GM12878 (cell line): ENCODE data around the gene TTC19.
"Not testable (repeated sequence)": the region's sequence is repeated elsewhere in the genome, so short reads cannot be mapped to it uniquely, and the experiment has no call there.

Experiments
- EGR1 ChIP-seq, 2 experiments: IDR thresholded peaks; 1 replicate in 1 of 2; 2 replicates in 1 of 2; pipeline ENCODE4 v1.6.1; 2011 to 2012; ENCODE audit warnings: low read depth in 2 of 2, low read length in 2 of 2, borderline replicate concordance in 1 of 2, mild to moderate bottlenecking in 1 of 2, moderate library complexity in 1 of 2
- EP300 ChIP-seq, 2 experiments: fragments of 150-350 bp in 1 of 2; IDR thresholded peaks; 2 replicates each; pipeline ENCODE4 v1.6.1; 2011 to 2012; ENCODE audit warnings: low read depth in 2 of 2, low read length in 2 of 2, borderline replicate concordance in 1 of 2, improper control_type of control experiment in 1 of 2, inconsistent platforms in 1 of 2; ENCODE audit not compliant: control insufficient read depth in 1 of 2
- FOXM1 ChIP-seq: IDR thresholded peaks from 2 replicates; pipeline ENCODE4 v1.6.1; 2012; ENCODE audit warnings: low read depth, mild to moderate bottlenecking, inconsistent platforms, low read length, moderate library complexity
- RAD21 ChIP-seq: IDR thresholded peaks from 2 replicates; pipeline ENCODE4 v1.6.1; 2011; ENCODE audit warnings: mild to moderate bottlenecking, low read depth, low read length, moderate library complexity; ENCODE audit not compliant: insufficient read depth
- TARDBP ChIP-seq: IDR thresholded peaks from 2 replicates; pipeline ENCODE4 v1.6.1; 2016; ENCODE audit warnings: borderline replicate concordance
- TF ChIP-seq, protein P1 (sequence below): IDR thresholded peaks from 2 replicates; pipeline ENCODE4 v1.6.1; 2012; ENCODE audit warnings: low read depth, low read length, improper control_type of control experiment
- TF ChIP-seq, protein P2 (sequence below), 3 experiments: IDR thresholded peaks in 2 of 3; conservative IDR thresholded peaks in 1 of 3; 2 replicates each; pipeline ENCODE4 v1.5.1; 2011; ENCODE audit warnings: low read depth in 3 of 3, low read length in 3 of 3, mild to moderate bottlenecking in 3 of 3, control low read depth in 2 of 3, moderate library complexity in 2 of 3, inconsistent platforms in 1 of 3, mixed read lengths in 1 of 3; ENCODE audit not compliant: control insufficient read depth in 2 of 3, insufficient read depth in 1 of 3; ENCODE audit errors: extremely low read depth in 1 of 3

DNA sequence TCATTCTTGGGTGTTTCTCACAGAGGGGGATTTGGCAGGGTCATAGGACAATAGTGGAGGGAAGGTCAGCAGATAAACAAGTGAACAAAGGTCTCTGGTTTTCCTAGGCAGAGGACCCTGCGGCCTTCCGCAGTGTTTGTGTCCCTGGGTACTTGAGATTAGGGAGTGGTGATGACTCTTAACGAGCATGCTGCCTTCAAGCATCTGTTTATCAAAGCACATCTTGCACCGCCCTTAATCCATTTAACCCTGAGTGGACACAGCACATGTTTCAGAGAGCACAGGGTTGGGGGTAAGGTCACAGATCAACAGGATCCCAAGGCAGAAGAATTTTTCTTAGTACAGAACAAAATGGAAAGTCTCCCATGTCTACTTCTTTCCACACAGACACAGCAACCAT is 20.6 kb upstream of the TTC19 start:
- not testable (repeated sequence) for TF ChIP-seq TARDBP; EGR1 (IDR thresholded peaks at IDR 0.05; ENCODE audit: borderline replicate concordance in 1 of 2, low read depth in 2 of 2, low read length in 2 of 2); RAD21; EP300 (IDR thresholded peaks at IDR 0.05; ENCODE audit: borderline replicate concordance in 1 of 2, control insufficient read depth in 1 of 2, low read depth in 2 of 2, low read length in 2 of 2); FOXM1
- TF ChIP-seq, protein P1, sequence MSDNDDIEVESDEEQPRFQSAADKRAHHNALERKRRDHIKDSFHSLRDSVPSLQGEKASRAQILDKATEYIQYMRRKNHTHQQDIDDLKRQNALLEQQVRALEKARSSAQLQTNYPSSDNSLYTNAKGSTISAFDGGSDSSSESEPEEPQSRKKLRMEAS, result not testable (repeated sequence)
- TF ChIP-seq, protein P2, sequence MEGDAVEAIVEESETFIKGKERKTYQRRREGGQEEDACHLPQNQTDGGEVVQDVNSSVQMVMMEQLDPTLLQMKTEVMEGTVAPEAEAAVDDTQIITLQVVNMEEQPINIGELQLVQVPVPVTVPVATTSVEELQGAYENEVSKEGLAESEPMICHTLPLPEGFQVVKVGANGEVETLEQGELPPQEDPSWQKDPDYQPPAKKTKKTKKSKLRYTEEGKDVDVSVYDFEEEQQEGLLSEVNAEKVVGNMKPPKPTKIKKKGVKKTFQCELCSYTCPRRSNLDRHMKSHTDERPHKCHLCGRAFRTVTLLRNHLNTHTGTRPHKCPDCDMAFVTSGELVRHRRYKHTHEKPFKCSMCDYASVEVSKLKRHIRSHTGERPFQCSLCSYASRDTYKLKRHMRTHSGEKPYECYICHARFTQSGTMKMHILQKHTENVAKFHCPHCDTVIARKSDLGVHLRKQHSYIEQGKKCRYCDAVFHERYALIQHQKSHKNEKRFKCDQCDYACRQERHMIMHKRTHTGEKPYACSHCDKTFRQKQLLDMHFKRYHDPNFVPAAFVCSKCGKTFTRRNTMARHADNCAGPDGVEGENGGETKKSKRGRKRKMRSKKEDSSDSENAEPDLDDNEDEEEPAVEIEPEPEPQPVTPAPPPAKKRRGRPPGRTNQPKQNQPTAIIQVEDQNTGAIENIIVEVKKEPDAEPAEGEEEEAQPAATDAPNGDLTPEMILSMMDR (IDR thresholded peaks at IDR 0.05 in 2 of 3, conservative IDR thresholded peaks at IDR 0.05 in 1 of 3; ENCODE audit: control insufficient read depth in 2 of 3, extremely low read depth in 1 of 3, insufficient read depth in 1 of 3, low read depth in 3 of 3, low read length in 3 of 3), result not testable (repeated sequence)
